Activated CD4-positive, alpha-beta memory T cell treated with anti-CD3 and anti-CD28 coated beads, Interleukin-2, amount 10 ng/mL, durations not matched to agents 7 days and 5 days (primary cell): ENCODE measurements around the gene DYNAP. TPM values are rescaled to one million over a fixed set of nuclear protein-coding genes. Genes with fewer than 3 reads are reported as not detected.

ENCODE experiments used
- CTCF ChIA-PET: fragments of 350-600 bp; sonication (Branson Sonifier 250); formaldehyde crosslinking; loops from one replicate; lab custom pipeline; 2021; ENCODE audit warnings: antibody characterized with exemption, inconsistent platforms; lab: Charles Lee
- POLR2A ChIA-PET: fragments of 350-600 bp; sonication (Branson Sonifier 250); formaldehyde crosslinking; loops from one replicate; lab custom pipeline; 2021; ENCODE audit warnings: antibody characterized with exemption; lab: Charles Lee
- DNase-seq: peaks from one replicate; pipeline ENCODE4 v3.0.0-alpha.2; 2020
- H3K27ac Mint-ChIP-seq: one replicate; pipeline ENCODE4 v1.8.0; 2021; ENCODE audit warnings: mild to moderate bottlenecking, mixed read lengths
- H3K27me3 Mint-ChIP-seq: one replicate; pipeline ENCODE4 v1.8.0; 2021; ENCODE audit warnings: mixed read lengths
- H3K36me3 Mint-ChIP-seq: one replicate; pipeline ENCODE4 v1.8.0; 2021; ENCODE audit warnings: low read depth, mixed read lengths
- H3K4me1 Mint-ChIP-seq: one replicate; pipeline ENCODE4 v1.8.0; 2021; ENCODE audit warnings: mixed read lengths
- H3K4me3 Mint-ChIP-seq: one replicate; pipeline ENCODE4 v1.8.0; 2021; ENCODE audit warnings: mild to moderate bottlenecking, mixed read lengths
- H3K9me3 Mint-ChIP-seq: one replicate; pipeline ENCODE4 v1.8.0; 2021; ENCODE audit warnings: mixed read lengths
- total RNA-seq, 2 experiments: library from RNA; stranded (reverse); gene quantifications; one replicate each; pipeline ENCODE4 v1.2.3, GENCODE V29; 2021

DYNAP gene
- not detected for total RNA-seq

DNA sequence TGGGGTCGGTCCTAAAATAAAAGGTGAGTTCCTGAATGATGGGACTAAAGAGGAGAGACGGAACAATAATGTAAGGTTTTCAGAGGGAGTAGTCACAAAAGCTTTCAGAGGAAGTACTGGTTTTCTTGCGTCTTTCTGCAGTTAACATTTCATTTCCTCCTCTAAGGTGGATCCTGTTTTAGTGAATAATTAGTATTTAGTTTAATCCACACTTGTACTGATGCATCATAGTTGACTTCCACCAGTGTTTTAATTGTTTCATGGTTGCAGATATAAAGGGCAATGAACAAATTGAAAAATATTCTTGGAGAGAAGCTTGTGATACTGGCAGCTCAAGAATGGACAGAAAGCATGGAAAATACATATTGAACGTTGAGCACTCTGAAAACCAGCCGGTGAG, at the start of gene DYNAP:
Gene DYNAP, plus strand, starts transcription at position 301 of the 400 bp plus-strand sequence. Its CDS starts 38 bp downstream, at position 339.
- Mint-ChIP-seq H3K27ac (no peak within 1 kb of the TSS), H3K4me1 (no peaks in the 10 kb centered on the region), H3K36me3 (no peaks in the 10 kb centered on the region), H3K9me3 (no peaks in the 10 kb centered on the region), H3K4me3 (no peak within 1 kb of the TSS), H3K27me3 (peaks cover 10% of the 10 kb centered on the region)
- CTCF ChIA-PET, result no interaction called here
- DNase-seq, result no peak
- POLR2A ChIA-PET, result no interaction called here

- H3K36me3 Mint-ChIP-seq, result no peaks in the 10 kb centered on the region
- ChIA-PET POLR2A (no interaction called here), CTCF (no interaction called here)
- no peaks in the 10 kb centered on the region for H3K9me3 Mint-ChIP-seq
- no peak for DNase-seq
- no peaks in the 10 kb centered on the region for H3K4me1 Mint-ChIP-seq
- H3K27ac Mint-ChIP-seq, result no peak overlapping the region
- no peaks in the 10 kb centered on the region for H3K27me3 Mint-ChIP-seq
- H3K4me3 Mint-ChIP-seq, result no peak overlapping the region
These were observed 39.5 kb upstream of the DYNAP start for GRCh38 chr18:54551590-54551989.

GRCh38 chr18:54555286-54555685, 35.8 kb upstream of the DYNAP start:
- Mint-ChIP-seq H3K4me1 (no peaks in the 10 kb centered on the region), H3K36me3 (no peaks in the 10 kb centered on the region), H3K9me3 (no peaks in the 10 kb centered on the region), H3K27ac (no peak overlapping the region), H3K27me3 (peaks cover 1% of the 10 kb centered on the region), H3K4me3 (no peak overlapping the region)
- ChIA-PET CTCF (no interaction called here), POLR2A (no interaction called here)
- DNase-seq, result no peak

DNA sequence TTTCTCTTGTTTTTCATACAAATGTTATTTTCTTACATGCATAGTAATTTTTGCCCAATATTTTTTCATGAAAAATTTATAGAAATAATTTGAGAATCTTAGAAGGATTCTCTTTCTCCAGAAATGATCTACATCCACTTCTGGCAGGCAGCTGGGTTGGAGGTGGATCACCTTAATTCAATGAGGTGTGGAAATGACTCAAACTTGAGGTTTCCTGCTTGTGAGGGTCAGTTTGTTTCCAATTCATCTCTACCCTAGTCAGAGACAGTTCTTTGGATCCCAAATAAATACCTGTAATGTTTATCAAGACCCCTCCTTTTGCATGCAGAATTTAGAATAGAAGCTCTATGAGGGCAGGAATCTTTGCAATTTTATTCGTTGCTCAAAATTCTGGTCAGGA, 35.0 kb upstream of the DYNAP start:
- POLR2A ChIA-PET, result no interaction called here
- H3K36me3 Mint-ChIP-seq, result no peaks in the 10 kb centered on the region
- CTCF ChIA-PET, result no interaction called here
- peaks cover 3% of the 10 kb centered on the region for H3K27me3 Mint-ChIP-seq
- DNase-seq, result no peak
- H3K27ac Mint-ChIP-seq, result no peak overlapping the region
- H3K4me1 Mint-ChIP-seq, result no peaks in the 10 kb centered on the region
- H3K9me3 Mint-ChIP-seq, result no peaks in the 10 kb centered on the region
- H3K4me3 Mint-ChIP-seq, result no peak overlapping the region

GRCh38 chr18:54557958-54558357, 33.1 kb upstream of the DYNAP start:
- no peak overlapping the region for H3K4me3 Mint-ChIP-seq
- ChIA-PET CTCF (interaction anchor here (1.4 to 2.0 kb wide), 2 partner anchors 113 to 425 kb away, joined by 3 to 9 read pairs; no protein-coding TSS in a partner anchor), POLR2A (no interaction called here)
- peaks cover 3% of the 10 kb centered on the region for H3K27me3 Mint-ChIP-seq
- no peak for DNase-seq
- H3K4me1 Mint-ChIP-seq, result no peaks in the 10 kb centered on the region
- no peaks in the 10 kb centered on the region for H3K36me3 Mint-ChIP-seq
- no peak overlapping the region for H3K27ac Mint-ChIP-seq
- H3K9me3 Mint-ChIP-seq, result no peaks in the 10 kb centered on the region

DNA sequence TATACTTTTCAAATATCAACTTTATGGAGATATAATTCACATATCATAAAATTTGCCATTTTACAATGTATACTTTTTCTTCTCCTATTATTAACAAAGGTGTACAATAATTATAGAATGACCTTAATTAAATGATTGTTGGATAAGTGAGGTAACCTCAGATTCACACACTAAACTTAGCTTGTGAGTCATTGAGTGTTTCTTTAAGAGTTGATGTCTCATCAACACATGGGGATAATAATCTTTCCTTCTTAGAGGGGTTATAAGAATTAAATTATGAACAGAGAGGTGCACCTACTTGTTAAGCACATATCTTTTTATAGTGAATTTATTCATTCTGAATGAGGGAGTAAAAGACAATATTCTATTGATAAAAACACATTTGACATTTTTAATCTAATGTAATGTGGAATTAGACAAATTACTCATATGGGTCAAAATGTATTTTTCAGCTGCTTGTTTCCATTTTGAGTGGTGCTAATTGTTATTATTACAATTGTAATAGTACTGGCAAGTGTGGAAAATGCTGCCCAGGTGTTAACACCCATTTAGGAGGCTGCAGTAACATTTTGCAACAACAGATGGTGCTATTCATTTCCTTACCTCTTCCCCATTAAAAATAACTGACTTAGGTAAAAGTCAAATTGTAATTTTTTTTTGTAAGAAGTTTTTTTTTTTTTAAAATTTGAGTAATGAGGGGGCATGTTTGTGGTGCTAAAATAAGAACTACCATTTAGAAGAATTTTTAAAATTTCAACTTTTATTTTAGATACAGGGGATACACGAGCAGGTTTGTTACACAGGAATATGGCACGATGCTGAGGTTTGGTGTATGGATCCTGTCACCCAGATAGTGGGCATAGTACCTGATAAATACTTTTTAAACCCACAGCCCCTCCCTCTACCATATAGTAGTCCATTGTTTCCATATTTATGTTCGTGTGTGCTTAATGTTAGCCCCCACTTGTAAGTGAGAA, 32.1 kb upstream of the DYNAP start:
- ChIA-PET CTCF (interaction anchor here (0.7 to 2.0 kb wide), 4 partner anchors 112 to 429 kb away, joined by 3 to 9 read pairs (median 3); no protein-coding TSS in a partner anchor), POLR2A (no interaction called here)
- Mint-ChIP-seq H3K27me3 (peaks cover 3% of the 10 kb centered on the region), H3K27ac (no peak overlapping the region), H3K4me1 (no peaks in the 10 kb centered on the region), H3K36me3 (no peaks in the 10 kb centered on the region), H3K9me3 (no peaks in the 10 kb centered on the region), H3K4me3 (no peak overlapping the region)
- no peak for DNase-seq

GRCh38 chr18:54561706-54562267, 29.3 kb upstream of the DYNAP start:
- Mint-ChIP-seq H3K27ac (no peak overlapping the region), H3K9me3 (no peaks in the 10 kb centered on the region), H3K36me3 (no peaks in the 10 kb centered on the region), H3K27me3 (peaks cover 4% of the 10 kb centered on the region), H3K4me3 (no peak overlapping the region), H3K4me1 (no peaks in the 10 kb centered on the region)
- DNase-seq, result no peak
- CTCF ChIA-PET, result no interaction called here
- POLR2A ChIA-PET, result no interaction called here

DNA sequence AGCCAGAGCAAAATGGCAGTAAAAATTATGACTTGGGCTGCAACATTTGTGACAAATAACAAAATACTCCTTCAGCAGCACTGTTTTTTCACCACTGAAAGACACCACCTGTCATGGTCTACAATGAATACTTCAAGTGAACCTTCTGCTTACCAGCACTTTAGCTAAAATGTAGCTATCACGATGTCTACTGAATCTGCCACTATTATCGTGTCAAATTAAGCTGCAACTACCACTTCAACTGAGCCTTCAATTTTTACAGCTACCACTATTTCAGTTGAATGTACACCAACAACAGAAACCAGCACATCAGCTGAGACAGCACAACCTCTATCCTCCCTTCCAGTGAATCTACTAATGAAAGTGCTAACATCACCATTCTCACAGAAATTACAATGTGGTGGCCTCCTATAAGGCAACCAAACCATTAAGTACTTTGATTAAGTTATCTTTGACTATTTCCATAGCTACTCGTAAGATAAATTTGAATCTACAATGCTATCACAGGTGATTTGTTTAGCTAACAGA, 10.8 kb upstream of the DYNAP start:
- POLR2A ChIA-PET, result no interaction called here
- H3K36me3 Mint-ChIP-seq, result no peaks in the 10 kb centered on the region
- H3K27me3 Mint-ChIP-seq, result peaks cover 3% of the 10 kb centered on the region
- no peak overlapping the region for H3K4me3 Mint-ChIP-seq
- no peaks in the 10 kb centered on the region for H3K4me1 Mint-ChIP-seq
- CTCF ChIA-PET, result no interaction called here
- DNase-seq, result no peak
- no peaks in the 10 kb centered on the region for H3K9me3 Mint-ChIP-seq
- no peak overlapping the region for H3K27ac Mint-ChIP-seq

DNA sequence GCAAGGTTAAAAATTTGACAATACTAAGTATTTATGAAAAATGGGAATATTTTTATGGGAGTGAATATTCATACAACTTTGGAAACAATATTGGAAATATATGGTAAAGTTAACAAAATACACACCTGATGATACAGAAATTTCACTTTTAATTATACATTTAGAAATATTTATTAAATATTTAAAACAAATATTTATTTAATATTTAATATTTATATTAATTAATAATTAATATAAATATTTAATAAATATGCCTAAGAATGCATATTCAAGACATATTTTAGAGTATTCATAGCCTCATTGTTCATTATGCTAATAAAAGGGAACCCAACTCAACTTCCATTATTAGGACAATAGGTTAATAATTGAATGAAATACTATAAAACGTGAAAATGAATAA, 7.0 kb upstream of the DYNAP start:
- Mint-ChIP-seq H3K4me3 (no peak overlapping the region), H3K9me3 (no peaks in the 10 kb centered on the region), H3K27ac (no peak overlapping the region), H3K27me3 (peaks cover 3% of the 10 kb centered on the region), H3K4me1 (no peaks in the 10 kb centered on the region), H3K36me3 (no peaks in the 10 kb centered on the region)
- ChIA-PET POLR2A (no interaction called here), CTCF (no interaction called here)
- no peak for DNase-seq

DNA sequence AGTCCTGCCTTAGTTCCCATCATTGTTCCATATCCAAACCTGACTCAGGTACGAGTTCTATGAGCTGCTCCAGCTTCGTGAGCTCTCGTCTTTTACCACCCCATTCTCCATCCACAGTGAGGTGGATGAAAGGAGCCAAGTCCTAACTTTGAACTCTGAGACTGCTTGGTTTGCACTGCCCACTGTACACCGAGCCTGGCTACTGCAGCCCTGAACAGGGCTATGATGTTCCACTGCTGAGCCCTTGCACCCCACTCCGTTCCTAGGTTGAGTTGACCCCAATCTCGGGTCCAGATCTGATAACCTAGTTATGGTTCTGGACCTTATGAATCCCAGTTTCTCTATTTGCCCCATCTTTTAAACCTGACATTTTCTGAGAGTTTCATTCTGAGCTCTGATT, 5.3 kb upstream of the DYNAP start:
- no peak for DNase-seq
- Mint-ChIP-seq H3K4me1 (no peaks in the 10 kb centered on the region), H3K27ac (no peak overlapping the region), H3K4me3 (no peak overlapping the region), H3K27me3 (peaks cover 8% of the 10 kb centered on the region), H3K36me3 (no peaks in the 10 kb centered on the region), H3K9me3 (no peaks in the 10 kb centered on the region)
- ChIA-PET CTCF (no interaction called here), POLR2A (no interaction called here)

DNA sequence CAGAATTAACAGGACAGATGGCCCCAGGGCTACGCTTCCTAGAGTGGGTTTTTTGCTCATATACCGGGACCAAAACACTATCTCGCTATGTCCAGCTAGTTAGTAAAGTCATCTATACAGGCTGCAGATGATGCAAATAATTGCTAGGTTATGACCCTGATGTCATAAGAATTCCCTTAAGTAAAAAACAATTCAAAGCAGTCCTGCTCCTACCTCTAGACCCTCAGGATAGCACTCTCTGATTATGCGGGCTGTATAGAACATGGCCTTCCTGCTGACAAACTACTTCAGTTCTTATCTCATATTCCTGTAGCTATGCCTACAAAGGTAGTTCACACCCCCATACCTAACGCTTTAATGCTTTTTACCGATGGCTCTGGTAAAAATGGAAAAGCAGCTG, 13.2 kb downstream of the DYNAP start:
- H3K27me3 Mint-ChIP-seq, result no peaks in the 10 kb centered on the region
- POLR2A ChIA-PET, result no interaction called here
- H3K4me1 Mint-ChIP-seq, result no peaks in the 10 kb centered on the region
- no peak overlapping the region for H3K4me3 Mint-ChIP-seq
- H3K36me3 Mint-ChIP-seq, result no peaks in the 10 kb centered on the region
- no peak overlapping the region for H3K27ac Mint-ChIP-seq
- CTCF ChIA-PET, result no interaction called here
- DNase-seq, result no peak
- H3K9me3 Mint-ChIP-seq, result no peaks in the 10 kb centered on the region

DNA sequence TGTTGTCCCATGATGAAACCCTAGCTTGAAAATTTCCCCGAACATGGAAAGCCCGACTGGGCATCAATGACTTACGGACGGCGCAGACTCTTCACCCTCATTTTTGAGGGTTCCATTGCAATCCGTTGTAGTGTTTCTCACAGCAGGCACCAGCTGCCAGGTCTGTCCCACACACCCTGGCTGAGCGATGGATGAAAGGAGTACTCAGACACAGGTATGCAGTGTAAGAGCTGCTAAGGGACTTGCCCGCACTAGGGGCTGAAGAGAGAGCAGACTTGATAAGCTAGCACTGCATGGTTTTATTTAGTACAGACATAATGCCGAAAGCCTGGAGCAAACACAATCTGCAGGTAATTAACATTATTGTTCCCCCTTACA, 15.8 kb downstream of the DYNAP start:
- no peak for DNase-seq
- H3K4me3 Mint-ChIP-seq, result no peak overlapping the region
- no peak overlapping the region for H3K27ac Mint-ChIP-seq
- ChIA-PET POLR2A (no interaction called here), CTCF (no interaction called here)
- peaks cover 1% of the 10 kb centered on the region for H3K27me3 Mint-ChIP-seq
- H3K36me3 Mint-ChIP-seq, result no peaks in the 10 kb centered on the region
- H3K9me3 Mint-ChIP-seq, result no peaks in the 10 kb centered on the region
- no peaks in the 10 kb centered on the region for H3K4me1 Mint-ChIP-seq

- Mint-ChIP-seq H3K27ac (no peak overlapping the region), H3K36me3 (no peaks in the 10 kb centered on the region), H3K4me3 (no peak overlapping the region), H3K4me1 (no peaks in the 10 kb centered on the region), H3K9me3 (no peaks in the 10 kb centered on the region), H3K27me3 (peaks cover 1% of the 10 kb centered on the region)
- DNase-seq, result no peak
- ChIA-PET POLR2A (no interaction called here), CTCF (no interaction called here)
These were observed 16.4 kb downstream of the DYNAP start for GRCh38 chr18:54607213-54608027.
